ENCODE data around the gene ABHD3.
A peak's percentile ranks its signal among the peaks of the same experiment; 100 is the strongest.
"Not testable (repeated sequence)": the region's sequence is repeated elsewhere in the genome, so short reads cannot be mapped to it uniquely, and the experiment has no call there.

Gene ABHD3

DNA sequence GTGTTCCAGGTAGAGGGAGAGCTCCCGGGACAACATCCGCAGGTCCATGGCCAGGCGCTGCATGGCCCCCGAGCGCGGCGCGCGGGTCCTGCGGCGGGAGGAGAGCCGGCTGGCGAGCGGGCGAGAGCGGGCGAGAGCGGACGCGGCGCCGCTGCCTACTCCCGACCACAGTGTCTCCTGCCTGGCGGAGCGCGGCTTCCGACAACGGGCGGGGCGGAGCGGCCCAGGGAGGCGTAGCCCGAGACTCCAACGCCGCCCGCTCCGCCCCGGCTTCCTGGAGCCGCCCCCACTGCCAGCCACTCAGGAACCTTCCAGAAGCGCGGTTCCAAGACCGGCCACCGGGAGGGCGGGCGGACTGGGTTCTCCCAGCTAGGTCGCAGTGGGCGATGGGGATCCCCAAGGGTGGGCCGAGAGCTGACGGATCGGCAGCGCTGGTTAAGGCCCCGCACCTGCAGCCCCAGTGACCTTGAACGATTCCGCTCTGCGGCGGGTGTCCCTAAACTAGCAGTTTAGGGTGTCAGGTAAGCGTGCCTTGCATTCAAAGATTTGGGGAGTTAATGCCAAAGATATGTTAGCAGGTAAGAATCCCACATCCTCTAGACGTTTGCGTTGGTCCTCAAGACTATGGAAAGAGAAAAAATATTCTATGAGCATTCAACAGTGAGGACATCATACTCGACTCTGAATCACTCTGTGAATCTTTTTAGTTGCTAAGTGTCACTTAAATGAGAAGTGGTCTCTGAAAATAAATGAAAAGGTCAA, at the start of gene ABHD3:
Gene ABHD3, minus strand, starts transcription at position 172 of the 762 bp plus-strand sequence. Its CDS starts 109 bp downstream, at position 63.
- peak; percentile 94 for DNase-seq

GRCh38 chr18:21747764-21748693, 43.5 kb upstream of the ABHD3 start:
- no peak for DNase-seq

DNA sequence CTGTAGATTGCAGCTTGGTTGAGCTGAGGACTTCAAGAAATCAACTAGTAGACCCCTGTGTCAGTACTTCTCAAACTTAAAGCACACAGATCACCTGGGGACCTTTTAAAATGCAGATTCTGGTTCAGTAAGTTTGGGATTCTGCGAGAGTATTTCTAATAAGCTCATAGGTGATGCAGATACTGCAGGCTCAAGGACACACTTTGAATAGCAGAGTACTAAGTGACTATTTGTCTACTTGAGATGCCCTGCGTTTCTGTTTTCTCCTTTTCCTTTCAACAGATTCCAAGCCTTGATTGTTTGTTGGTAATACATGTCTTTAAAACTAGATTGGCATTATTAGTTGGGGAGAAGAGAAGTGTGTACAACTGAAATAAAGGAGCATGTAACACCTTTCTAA, 42.7 kb upstream of the ABHD3 start:
- no peak for DNase-seq

GRCh38 chr18:21745231-21745630, 40.7 kb upstream of the ABHD3 start:
- DNase-seq, result no peak

DNA sequence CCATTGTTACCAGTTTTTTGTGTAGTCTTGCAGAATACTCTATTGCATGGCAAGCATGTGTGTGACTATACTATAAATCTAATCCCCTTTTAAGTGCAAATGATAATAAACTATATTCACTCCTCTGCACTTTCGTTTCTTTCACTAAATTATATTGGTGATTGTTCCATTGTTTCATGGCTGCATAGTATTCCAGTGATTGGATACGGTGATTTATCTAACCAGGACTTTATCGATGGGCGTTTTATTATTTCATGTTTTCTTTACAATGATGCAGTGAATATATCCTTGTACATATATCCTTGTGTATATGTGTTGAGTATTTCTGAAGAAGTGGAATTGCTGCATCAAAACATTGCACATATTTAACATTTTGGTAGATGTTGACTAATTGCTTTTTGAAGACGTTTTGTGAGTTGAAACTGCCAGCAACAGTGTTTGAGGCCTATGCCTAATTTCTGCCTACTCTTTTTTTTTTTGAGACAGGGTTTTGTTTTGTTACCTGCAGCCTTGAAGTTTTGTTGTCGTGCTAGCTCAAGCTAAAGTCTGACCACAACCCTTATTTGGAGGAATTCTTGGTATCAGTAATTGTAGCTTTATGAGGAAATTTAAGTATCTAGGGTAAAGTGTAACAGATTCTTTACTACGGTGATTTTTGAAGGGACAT, 38.7 kb upstream of the ABHD3 start:
- DNase-seq, result peak; percentile 46

GRCh38 chr18:21742315-21742687, 37.7 kb upstream of the ABHD3 start:
- peak; percentile 31 for DNase-seq

- DNase-seq, result no peak
Observed at GRCh38 chr18:21741562-21742314, 37.2 kb upstream of the ABHD3 start.

DNA sequence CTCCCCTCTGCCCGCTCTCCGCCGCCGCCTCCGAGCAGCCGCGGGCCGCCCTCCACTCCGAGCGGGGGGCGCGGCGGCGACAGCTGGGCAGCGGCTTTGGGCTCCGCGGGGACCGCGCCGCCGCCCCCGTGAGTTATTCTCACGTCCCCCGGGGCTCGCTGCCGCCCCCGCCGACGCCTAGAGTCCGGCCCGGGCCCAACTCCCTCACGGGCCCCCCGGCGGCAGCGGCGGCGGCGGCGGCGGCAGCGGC, 36.7 kb upstream of the ABHD3 start:
- DNase-seq, result no peak

GRCh38 chr18:21740538-21741311, 36.2 kb upstream of the ABHD3 start, which contains the start of gene MIB1:
Gene MIB1 (plus strand): TSS chr18:21740792. CDS start chr18:21741584, 792 bp downstream.
- DNase-seq, result peak; percentile 98

GRCh38 chr18:21739604-21740537, 35.3 kb upstream of the ABHD3 start:
- no peak for DNase-seq

DNA sequence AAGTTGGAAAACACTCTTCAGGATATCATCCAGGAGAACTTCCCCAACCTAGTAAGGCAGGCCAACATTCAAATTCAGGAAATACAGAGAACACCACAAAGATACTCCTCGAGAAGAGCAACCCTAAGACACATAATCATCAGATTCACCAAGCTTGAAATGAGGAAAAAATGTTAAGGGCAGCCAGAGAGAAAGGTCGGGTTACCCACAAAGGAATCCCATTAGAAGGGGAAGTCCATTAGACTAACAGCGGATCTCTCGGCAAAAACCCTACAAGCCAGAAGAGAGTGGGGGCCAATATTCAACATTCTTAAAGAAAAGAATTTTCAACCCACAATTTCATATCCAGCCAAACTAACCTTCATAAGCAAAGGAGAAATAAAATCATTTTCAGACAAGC, 32.4 kb upstream of the ABHD3 start:
- DNase-seq, result not testable (repeated sequence)

DNA sequence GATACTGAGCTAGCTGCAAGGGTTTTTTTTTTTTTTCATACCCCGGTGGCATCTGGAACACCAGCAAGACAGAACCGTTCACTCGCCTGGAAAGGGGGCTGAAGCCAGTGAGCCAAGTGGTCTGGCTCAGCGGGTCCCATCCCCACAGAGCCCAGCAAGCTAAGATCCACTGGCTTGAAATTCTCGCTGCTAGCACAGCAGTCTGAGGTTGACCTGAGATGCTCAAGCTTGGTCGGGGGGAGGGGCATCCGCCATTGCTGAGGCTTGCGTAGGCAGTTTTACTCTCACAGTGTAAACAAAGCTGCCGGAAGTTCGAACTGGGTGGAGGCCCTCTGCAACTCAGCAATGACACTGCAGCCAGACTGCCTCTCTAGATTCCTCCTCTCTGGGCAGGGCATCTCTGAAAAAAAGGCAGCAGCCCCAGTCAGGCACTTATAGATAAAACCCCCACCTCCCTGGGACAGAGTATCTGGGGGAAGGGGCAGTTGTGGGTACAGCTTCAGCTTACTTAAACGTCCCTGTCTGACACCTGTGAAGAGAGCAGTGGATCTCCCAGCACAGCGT, 31.0 kb upstream of the ABHD3 start:
- DNase-seq, result no peak

- DNase-seq, result no peak
Observed at GRCh38 chr18:21733011-21733410, 28.4 kb upstream of the ABHD3 start.

GRCh38 chr18:21727702-21728101, 23.1 kb upstream of the ABHD3 start:
- no peak for DNase-seq

DNA sequence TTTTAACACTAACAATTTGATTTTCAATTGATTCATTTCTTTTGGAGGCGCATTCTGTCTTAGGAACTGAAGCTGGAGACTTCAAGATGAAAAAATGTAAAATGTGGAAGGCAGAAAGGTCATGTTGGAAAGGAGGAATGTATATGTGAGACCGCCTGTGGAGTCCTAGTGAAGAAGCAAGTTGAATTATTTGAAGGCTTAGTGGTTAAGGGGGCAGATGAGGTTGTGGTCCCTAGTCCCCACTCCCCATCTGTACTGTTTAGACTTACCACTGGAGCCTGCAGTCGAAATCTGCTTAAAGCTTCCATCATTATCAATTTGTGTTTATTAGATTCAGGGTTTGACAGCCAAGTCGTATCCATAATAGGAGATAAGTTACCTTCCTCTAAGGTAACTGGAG, 20.6 kb upstream of the ABHD3 start:
- DNase-seq, result no peak

GRCh38 chr18:21722687-21723086, 18.1 kb upstream of the ABHD3 start:
- DNase-seq, result no peak

DNA sequence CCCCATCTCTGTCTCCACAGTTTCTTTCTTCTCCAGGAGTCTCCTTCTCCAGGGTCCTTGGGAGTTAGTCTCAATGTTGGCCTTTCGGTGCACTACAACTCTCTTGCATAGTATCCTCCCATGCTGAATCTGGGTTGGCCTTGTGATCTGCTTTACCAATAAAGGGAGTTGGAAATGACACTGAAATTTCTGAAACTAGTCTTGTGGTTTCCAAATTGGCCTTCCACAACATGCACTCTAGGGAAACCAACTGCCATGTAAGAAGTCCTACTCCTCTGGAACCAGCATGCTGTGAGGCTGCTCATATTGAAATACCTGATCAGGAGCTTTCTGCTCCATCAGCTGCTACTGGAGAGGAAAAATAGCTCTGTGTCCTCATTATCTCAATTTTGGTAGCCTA, 9.9 kb upstream of the ABHD3 start:
- peak; percentile 66 for DNase-seq

DNA sequence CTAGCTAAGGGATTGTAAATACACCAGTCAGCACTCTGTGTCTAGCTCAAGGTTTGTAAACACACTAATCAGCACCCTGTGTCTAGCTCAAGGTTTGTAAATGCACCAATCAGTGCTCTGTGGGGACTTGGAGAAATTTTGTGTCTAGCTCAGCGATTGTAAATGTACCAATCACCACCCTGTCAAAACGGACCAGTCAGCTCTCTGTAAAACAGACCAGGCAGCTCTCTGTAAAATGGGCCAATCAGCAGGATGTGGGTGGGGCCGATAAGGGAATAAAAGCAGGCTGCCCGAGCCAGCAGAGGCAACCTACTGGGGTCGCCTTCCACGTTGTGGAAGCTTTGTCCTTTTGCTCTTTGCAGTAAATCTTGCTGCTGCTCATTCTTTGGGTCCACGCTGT, 2.6 kb upstream of the ABHD3 start:
- not testable (repeated sequence) for DNase-seq

- no peak for DNase-seq
Observed at GRCh38 chr18:21706386-21706865, 1.9 kb upstream of the ABHD3 start.

DNA sequence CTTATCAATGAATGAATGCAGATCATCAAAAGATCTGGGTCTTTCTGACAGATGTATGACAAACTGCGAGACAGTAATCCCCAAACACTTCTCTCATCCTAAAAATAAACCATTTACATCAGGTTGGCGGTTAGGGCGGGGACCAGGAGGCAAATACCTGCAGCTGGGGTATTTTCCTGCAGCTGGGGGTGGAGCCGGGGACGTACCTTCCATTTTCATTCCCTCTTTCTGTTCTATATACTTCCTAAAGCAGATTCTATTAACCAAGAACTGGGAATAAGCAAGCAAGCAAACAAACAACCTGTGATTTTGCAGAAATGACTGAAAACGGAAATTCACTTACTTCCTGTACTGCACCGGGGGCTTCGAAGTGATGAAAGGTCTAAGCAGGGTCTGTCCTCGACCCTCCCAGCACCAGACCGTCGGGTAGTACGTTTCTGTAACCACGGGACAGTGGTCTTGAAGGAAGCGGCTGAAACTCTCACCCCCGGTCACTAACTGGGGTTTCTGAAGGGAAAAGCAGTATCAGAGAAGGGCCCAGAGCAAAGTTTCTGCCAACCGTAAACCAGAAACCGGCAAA, 1.2 kb downstream of the ABHD3 start:
- DNase-seq, result peak; percentile 37

Measured in activated CD4-positive, alpha-beta T cell treated with anti-CD3 and anti-CD28 coated beads, Interleukin-2, amount 50 U/mL, for 16 hours (primary cell).